HepG2 (cell line): ENCODE data around the gene MYLK3. TPM values are rescaled to one million over a fixed set of nuclear protein-coding genes. Genes with fewer than 3 reads are reported as not detected.

ENCODE experiments used
- ARHGAP35 ChIP-seq: sonication (generic); formaldehyde crosslinking; IDR thresholded peaks from 2 replicates; pipeline ENCODE4 v1.9.0; 2022; ENCODE audit warnings: mild to moderate bottlenecking, inconsistent platforms, moderate library complexity, missing genetic modification reagents, borderline replicate concordance
- CAMTA2 ChIP-seq: sonication (generic); formaldehyde crosslinking; IDR thresholded peaks from 2 replicates; pipeline ENCODE4 v1.4.0; 2020; ENCODE audit warnings: mild to moderate bottlenecking, missing genetic modification reagents, borderline replicate concordance
- DMAP1 ChIP-seq: IDR thresholded peaks from 2 replicates; pipeline ENCODE4 v1.6.1; 2016
- ETV6 ChIP-seq: sonication (generic); formaldehyde crosslinking; conservative IDR thresholded peaks from 2 replicates; pipeline ENCODE4 v1.4.0; 2020; ENCODE audit warnings: missing genetic modification reagents
- HNRNPH1 ChIP-seq: fragments of 200-400 bp; formaldehyde crosslinking; optimal IDR thresholded peaks from 2 replicates; pipeline ENCODE3; 2017; ENCODE audit warnings: mild to moderate bottlenecking, low read depth, low read length
- KLF11 ChIP-seq: IDR thresholded peaks from 2 replicates; pipeline ENCODE4 v1.6.1; 2016; ENCODE audit warnings: missing compliant biosample characterization
- KLF12 ChIP-seq: sonication (generic); formaldehyde crosslinking; IDR thresholded peaks from 2 replicates; pipeline ENCODE4 v1.4.0; 2020; ENCODE audit warnings: missing genetic modification reagents, borderline replicate concordance
- MZF1 ChIP-seq: sonication (generic); formaldehyde crosslinking; IDR thresholded peaks from 2 replicates; pipeline ENCODE4 v1.8.1; 2023; ENCODE audit warnings: mild to moderate bottlenecking, missing genetic modification reagents, borderline replicate concordance
- NCOA5 ChIP-seq: sonication (generic); formaldehyde crosslinking; IDR thresholded peaks from 2 replicates; pipeline ENCODE4 v1.4.0; 2020; ENCODE audit warnings: missing genetic modification reagents
- NR0B2 ChIP-seq: sonication (generic); formaldehyde crosslinking; IDR thresholded peaks from 2 replicates; pipeline ENCODE4 v1.4.0; 2020; ENCODE audit warnings: mild to moderate bottlenecking, missing genetic modification reagents
- SIN3A ChIP-seq: IDR thresholded peaks from 2 replicates; pipeline ENCODE4 v1.6.1; 2011; ENCODE audit warnings: low read depth, mild to moderate bottlenecking, control low read depth, low read length, borderline replicate concordance
- SP2 ChIP-seq: sonication (generic); formaldehyde crosslinking; IDR thresholded peaks from 2 replicates; pipeline ENCODE4 v1.5.1; 2020; ENCODE audit warnings: mild to moderate bottlenecking, missing genetic modification reagents
- SRY ChIP-seq: sonication (generic); formaldehyde crosslinking; IDR thresholded peaks from 2 replicates; pipeline ENCODE4 v1.8.0; 2022; ENCODE audit warnings: mild to moderate bottlenecking, missing genetic modification reagents
- ZMAT3 ChIP-seq: sonication (generic); formaldehyde crosslinking; conservative IDR thresholded peaks from 2 replicates; pipeline ENCODE4 v1.7.0; 2021; ENCODE audit warnings: missing genetic modification reagents
- ZNF124 ChIP-seq: sonication (generic); formaldehyde crosslinking; IDR thresholded peaks from 2 replicates; pipeline ENCODE4 v1.4.0; 2020; ENCODE audit warnings: missing genetic modification reagents
- ZNF274 ChIP-seq: sonication (generic); formaldehyde crosslinking; IDR thresholded peaks from 2 replicates; pipeline ENCODE4 v1.5.1; 2020; ENCODE audit warnings: mild to moderate bottlenecking, missing genetic modification reagents
- ZNF282 ChIP-seq: fragments of 450-650 bp; IDR thresholded peaks from 2 replicates; pipeline ENCODE4 v1.6.1; 2018; ENCODE audit not compliant: partially characterized antibody
- ZNF501 ChIP-seq: sonication (generic); formaldehyde crosslinking; IDR thresholded peaks from 2 replicates; pipeline ENCODE4 v1.5.1; 2020; ENCODE audit warnings: mild to moderate bottlenecking, moderate library complexity, missing genetic modification reagents
- ZNF510 ChIP-seq: sonication (generic); formaldehyde crosslinking; IDR thresholded peaks from 2 replicates; pipeline ENCODE4 v1.4.0; 2020; ENCODE audit warnings: low read depth, mild to moderate bottlenecking, missing genetic modification reagents
- ZNF543 ChIP-seq: sonication (generic); formaldehyde crosslinking; IDR thresholded peaks from 2 replicates; pipeline ENCODE4 v1.4.0; 2020; ENCODE audit warnings: mild to moderate bottlenecking, missing genetic modification reagents
- ZNF550 ChIP-seq: sonication (generic); formaldehyde crosslinking; IDR thresholded peaks from 2 replicates; pipeline ENCODE4 v1.4.0; 2020; ENCODE audit warnings: mild to moderate bottlenecking, missing genetic modification reagents, borderline replicate concordance
- ZNF674 ChIP-seq: sonication (generic); formaldehyde crosslinking; IDR thresholded peaks from 2 replicates; pipeline ENCODE4 v1.5.0; 2020; ENCODE audit warnings: low read depth, mild to moderate bottlenecking, missing genetic modification reagents
- polyA plus RNA-seq, 8 experiments: library from polyadenylated mRNA; depleted of rRNA in 3 of 8; stranded (reverse) in 7 of 8; unstranded in 1 of 8; fragments of >200 nt; fragmentation: Illumina TruSeq in 4 of 8; extraction: Trizol in 4 of 8; gene quantifications; 2 replicates each; pipeline versions ENCODE4 v1.2.1 to v1.2.3, GENCODE V29; 2011 to 2016; ENCODE audit warnings: low read depth in 4 of 8, missing spikeins in 1 of 8, mixed read lengths in 1 of 8; ENCODE audit not compliant: insufficient read depth in 1 of 8
- total RNA-seq, 5 experiments: library from RNA; depleted of rRNA; stranded (reverse); fragments of >200 nt; fragmentation: Illumina TruSeq; extraction: Trizol; gene quantifications; 2 replicates each; pipeline ENCODE4 v1.2.3, GENCODE V29; 2016; ENCODE audit warnings: low read depth in 1 of 5
- TF ChIP-seq, protein P1 (sequence below): sonication (generic); formaldehyde crosslinking; IDR thresholded peaks from 2 replicates; pipeline ENCODE4 v1.8.0; 2022; ENCODE audit warnings: low read depth, missing genetic modification reagents
- TF ChIP-seq, protein P2 (sequence below): sonication (generic); formaldehyde crosslinking; IDR thresholded peaks from 2 replicates; pipeline ENCODE4 v1.4.0; 2020; ENCODE audit warnings: mild to moderate bottlenecking, low read depth, missing genetic modification reagents
- TF ChIP-seq, protein P3 (sequence below): sonication (generic); formaldehyde crosslinking; IDR thresholded peaks from 2 replicates; pipeline ENCODE4 v1.5.1; 2020; ENCODE audit warnings: mild to moderate bottlenecking, missing genetic modification reagents, moderate library complexity

Gene MYLK3
- total and polyA plus RNA-seq, 2 of the 13 experiments (the other 11 are each of a cell fraction or from before 2014, with no cell fraction given) = 0.04 to 0.18 TPM

DNA sequence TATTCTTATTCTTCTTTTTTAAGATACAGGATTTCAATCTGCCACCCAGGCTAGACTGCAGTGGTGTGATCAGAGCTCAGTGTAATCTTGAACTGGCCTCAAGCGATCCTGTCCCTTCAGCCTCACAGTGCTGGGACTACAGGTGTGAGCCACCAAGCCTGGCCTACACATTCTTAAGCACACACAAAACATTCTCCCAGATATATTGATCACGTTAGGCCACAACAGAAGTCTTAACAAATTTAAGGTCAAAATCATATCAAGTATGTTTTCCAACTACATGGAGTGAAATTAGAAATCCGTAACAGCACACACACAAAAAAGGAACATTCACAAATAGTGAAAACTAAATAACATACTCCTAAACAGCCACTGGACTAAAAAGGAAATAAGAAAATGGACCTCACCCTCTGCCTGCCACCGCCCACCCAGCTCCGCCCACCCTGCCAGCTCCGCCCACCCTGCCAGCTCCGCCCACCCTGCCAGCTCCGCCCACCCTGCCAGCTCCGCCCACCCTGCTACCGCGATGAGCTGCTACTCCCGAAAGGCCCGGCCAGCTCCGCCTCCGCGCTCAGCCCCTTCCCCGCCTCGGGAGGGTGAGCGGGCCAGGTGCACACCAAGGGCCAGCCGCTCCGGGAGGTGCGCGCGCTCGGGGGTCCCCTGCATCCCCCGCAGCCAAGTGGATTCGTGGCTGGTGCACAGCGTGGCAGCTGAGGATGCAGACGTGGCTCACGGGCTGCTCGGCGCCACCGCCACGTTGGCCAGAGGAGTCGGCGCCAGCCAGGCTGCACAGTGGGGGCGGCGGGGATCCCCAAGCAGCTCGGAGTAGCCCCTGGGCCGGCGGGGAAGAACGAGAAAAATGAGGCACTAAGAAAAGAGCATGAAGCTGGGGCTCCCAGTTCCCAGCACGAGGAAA, 41.6 kb upstream of the MYLK3 start (continued):
- peak; percentile 87 for TF ChIP-seq ETV6
- TF ChIP-seq ZNF501 (CRISPR knock-in tag) = peak; percentile 94
- TF ChIP-seq ZNF543 (CRISPR knock-in tag) = peak; percentile 64; the same call in 1 of the 2 replicates
- TF ChIP-seq, protein P1, sequence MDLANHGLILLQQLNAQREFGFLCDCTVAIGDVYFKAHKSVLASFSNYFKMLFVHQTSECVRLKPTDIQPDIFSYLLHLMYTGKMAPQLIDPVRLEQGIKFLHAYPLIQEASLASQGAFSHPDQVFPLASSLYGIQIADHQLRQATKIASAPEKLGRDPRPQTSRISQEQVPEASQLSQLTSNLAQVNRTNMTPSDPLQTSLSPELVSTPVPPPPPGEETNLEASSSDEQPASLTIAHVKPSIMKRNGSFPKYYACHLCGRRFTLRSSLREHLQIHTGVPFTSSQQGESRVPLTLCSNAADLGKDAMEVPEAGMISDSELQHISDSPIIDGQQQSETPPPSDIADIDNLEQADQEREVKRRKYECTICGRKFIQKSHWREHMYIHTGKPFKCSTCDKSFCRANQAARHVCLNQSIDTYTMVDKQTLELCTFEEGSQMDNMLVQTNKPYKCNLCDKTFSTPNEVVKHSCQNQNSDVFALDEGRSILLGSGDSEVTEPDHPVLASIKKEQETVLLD (CRISPR knock-in tag) = 0 out of 2 replicates have a peak, but pooled peaks have one; percentile 55
- TF ChIP-seq, protein P2, sequence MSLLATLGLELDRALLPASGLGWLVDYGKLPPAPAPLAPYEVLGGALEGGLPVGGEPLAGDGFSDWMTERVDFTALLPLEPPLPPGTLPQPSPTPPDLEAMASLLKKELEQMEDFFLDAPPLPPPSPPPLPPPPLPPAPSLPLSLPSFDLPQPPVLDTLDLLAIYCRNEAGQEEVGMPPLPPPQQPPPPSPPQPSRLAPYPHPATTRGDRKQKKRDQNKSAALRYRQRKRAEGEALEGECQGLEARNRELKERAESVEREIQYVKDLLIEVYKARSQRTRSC = peak; percentile 71; the same call in 1 of the 2 replicates
- no peak for TF ChIP-seq NCOA5 (CRISPR knock-in tag)
- peak; percentile 70; the same call in 1 of the 2 replicates for TF ChIP-seq KLF12
- no peak; the same call in 1 of the 2 replicates for TF ChIP-seq KLF11 (CRISPR knock-in tag)
- no peak for TF ChIP-seq ZNF674
- peak; percentile 95 for TF ChIP-seq ZNF274 (CRISPR knock-in tag)
- peak; percentile 87; the same call in 1 of the 2 replicates for TF ChIP-seq ZNF550 (CRISPR knock-in tag)
- TF ChIP-seq SP2 = 0 out of 2 replicates have a peak, but pooled peaks have one; percentile 25
- peak; percentile 85 for TF ChIP-seq SRY (CRISPR knock-in tag)
- no peak for TF ChIP-seq ZNF510 (CRISPR knock-in tag)
- TF ChIP-seq ZNF124 (CRISPR knock-in tag) = no peak
- TF ChIP-seq DMAP1 (CRISPR knock-in tag) = peak; percentile 97
- TF ChIP-seq HNRNPH1 = no peak
- 0 out of 2 replicates have a peak, but pooled peaks have one; percentile 81 for TF ChIP-seq CAMTA2 (CRISPR knock-in tag)
- no peak for TF ChIP-seq MZF1 (CRISPR knock-in tag)
- peak; percentile 98 for TF ChIP-seq ZMAT3
- TF ChIP-seq SIN3A = 0 out of 2 replicates have a peak, but pooled peaks have one; percentile 19
- peak; percentile 92 for TF ChIP-seq NR0B2 (CRISPR knock-in tag)
- TF ChIP-seq ZNF282 = no peak
- TF ChIP-seq ARHGAP35 (CRISPR knock-in tag) = peak; percentile 87; the same call in 1 of the 2 replicates
- TF ChIP-seq, protein P3, sequence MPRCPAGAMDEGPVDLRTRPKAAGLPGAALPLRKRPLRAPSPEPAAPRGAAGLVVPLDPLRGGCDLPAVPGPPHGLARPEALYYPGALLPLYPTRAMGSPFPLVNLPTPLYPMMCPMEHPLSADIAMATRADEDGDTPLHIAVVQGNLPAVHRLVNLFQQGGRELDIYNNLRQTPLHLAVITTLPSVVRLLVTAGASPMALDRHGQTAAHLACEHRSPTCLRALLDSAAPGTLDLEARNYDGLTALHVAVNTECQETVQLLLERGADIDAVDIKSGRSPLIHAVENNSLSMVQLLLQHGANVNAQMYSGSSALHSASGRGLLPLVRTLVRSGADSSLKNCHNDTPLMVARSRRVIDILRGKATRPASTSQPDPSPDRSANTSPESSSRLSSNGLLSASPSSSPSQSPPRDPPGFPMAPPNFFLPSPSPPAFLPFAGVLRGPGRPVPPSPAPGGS (CRISPR knock-in tag) = peak; percentile 70
